Effector memory CD4-positive, alpha-beta T cell (primary cell): ENCODE results near the gene MMP1.

Experiments
- DNase-seq, 3 donors: peaks; one replicate each; pipeline ENCODE4 v3.0.0-alpha.2; 2020
- H3K27ac ChIP-seq: 2 replicates; pipeline ENCODE4 v1.7.0; 2013; ENCODE audit warnings: mild to moderate bottlenecking, low read length, moderate library complexity; ENCODE audit not compliant: insufficient read depth, poor library complexity, severe bottlenecking
- H3K27me3 ChIP-seq: replicated peaks from 2 replicates; pipeline ENCODE4 v1.7.0; 2013; ENCODE audit warnings: mild to moderate bottlenecking, low read length; ENCODE audit not compliant: insufficient read depth, control insufficient read depth, poor library complexity, severe bottlenecking
- H3K36me3 ChIP-seq: 2 replicates; pipeline ENCODE4 v1.7.0; 2013; ENCODE audit warnings: mild to moderate bottlenecking, low read length, moderate library complexity; ENCODE audit not compliant: control insufficient read depth, insufficient read depth
- H3K4me1 ChIP-seq: 2 replicates; pipeline ENCODE4 v1.7.0; 2013; ENCODE audit warnings: low read length, mild to moderate bottlenecking; ENCODE audit not compliant: control insufficient read depth, insufficient read depth, poor library complexity, severe bottlenecking
- H3K4me3 ChIP-seq: 2 replicates; pipeline ENCODE4 v1.7.0; 2013; ENCODE audit warnings: low read length, low read depth, mild to moderate bottlenecking; ENCODE audit not compliant: insufficient read depth, poor library complexity, severe bottlenecking
- H3K9me3 ChIP-seq: 2 replicates; pipeline ENCODE4 v1.7.0; 2013; ENCODE audit warnings: mild to moderate bottlenecking, low read length, moderate library complexity; ENCODE audit not compliant: control insufficient read depth
- total RNA-seq, 3 donors: gene quantifications; one replicate each; lab custom pipeline; 2026; lab: John Stamatoyannopoulos, UW

MMP1 gene
- total RNA-seq = 0 reads per million in 3 donors

DNA sequence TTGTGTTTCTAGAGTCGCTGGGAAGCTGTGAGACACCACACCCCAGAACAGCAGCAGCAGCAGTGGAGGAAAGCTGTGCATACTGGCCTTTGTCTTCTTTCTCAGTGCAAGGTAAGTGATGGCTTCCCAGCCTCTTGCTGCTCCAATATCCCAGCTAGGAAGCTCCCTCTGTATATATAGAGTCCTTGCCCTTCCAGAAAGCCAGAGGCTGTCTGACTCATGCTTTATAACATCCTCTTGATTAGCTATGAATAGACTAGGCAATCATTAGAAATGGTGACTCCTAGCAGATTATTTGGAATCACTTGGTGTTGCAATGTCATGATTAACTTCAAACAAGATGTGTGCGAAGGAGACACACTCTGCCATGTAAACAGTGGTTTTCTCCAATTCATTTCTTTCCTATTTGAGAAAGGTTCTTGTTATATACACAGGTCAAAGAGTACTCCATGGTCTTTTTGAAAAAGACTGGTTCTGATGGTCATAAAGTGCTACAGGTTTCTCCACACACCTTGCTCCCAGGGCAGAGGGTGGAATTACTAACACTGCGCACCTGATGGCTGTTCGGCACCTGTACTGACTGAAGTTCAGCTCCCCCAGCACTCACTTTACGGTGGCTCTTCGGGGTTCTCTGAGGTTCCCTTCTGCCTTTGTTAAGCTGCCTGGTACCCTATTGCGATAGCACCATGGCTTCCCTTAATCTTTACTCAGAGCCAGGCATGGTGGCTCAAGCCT is at the start of gene MMP1:
Gene MMP1 (minus strand): TSS at position 149 of the 735 bp plus-strand sequence. CDS start 68 bp downstream, at position 81.
- Histone ChIP-seq H3K27ac (no peak within 1 kb of the TSS), H3K4me3 (no peak within 1 kb of the TSS), H3K36me3 (no peaks in the 10 kb centered on the region), H3K9me3 (no peaks in the 10 kb centered on the region), H3K27me3 (no peaks in the 10 kb centered on the region), H3K4me1 (no peaks in the 10 kb centered on the region)
- DNase-seq = no peak

DNA sequence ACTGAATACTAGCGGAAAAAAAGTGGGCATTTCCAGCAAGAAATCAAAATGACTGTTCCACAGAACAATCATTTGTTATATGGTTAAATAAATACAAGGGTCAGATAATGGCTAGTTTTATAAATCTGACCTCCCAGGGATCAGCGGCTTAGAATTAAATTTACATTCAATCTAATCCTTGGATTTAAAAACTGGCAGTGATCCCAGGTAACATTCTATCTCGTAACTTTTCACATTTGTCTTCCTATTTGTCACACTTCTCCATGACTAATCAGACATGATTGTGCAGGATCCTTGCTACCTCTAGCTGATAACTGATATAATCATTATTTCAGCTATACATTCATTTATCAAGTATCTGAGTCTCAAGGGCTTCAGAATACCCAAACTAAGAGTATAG is 48.3 kb upstream of the MMP1 start:
- no peak for DNase-seq
- no peaks in the 10 kb centered on the region for H3K4me1 ChIP-seq
- no peaks in the 10 kb centered on the region for H3K9me3 ChIP-seq
- no peaks in the 10 kb centered on the region for H3K27me3 ChIP-seq
- H3K27ac ChIP-seq = no peak overlapping the region
- H3K4me3 ChIP-seq = no peak overlapping the region
- no peaks in the 10 kb centered on the region for H3K36me3 ChIP-seq

DNA sequence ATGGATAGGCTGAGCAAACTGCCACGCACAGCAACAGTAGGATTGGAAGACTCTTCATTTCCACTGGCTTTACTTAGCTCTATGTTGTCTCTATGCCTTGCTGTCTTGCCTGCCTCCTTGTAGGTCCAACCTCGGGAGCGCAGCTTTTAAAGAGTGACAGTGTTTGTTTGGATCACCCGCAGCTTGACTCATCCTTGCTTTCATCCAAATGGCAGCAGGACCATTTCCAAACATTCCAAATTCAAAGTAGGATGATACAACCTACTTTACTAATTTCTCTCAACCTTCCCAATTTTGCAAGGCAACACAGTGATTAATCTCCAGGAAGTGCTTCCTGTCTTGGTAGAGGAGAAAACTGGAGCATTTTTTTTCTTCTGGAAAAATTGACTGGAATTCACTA is 45.5 kb upstream of the MMP1 start, which contains the start of gene MMP3:
Gene MMP3 (minus strand): TSS at position 121 of the 400 bp plus-strand sequence. CDS start 63 bp downstream, at position 58.
- no peaks in the 10 kb centered on the region for H3K9me3 ChIP-seq
- H3K36me3 ChIP-seq = no peaks in the 10 kb centered on the region
- DNase-seq = no peak
- no peak within 1 kb of the TSS for H3K4me3 ChIP-seq
- no peak within 1 kb of the TSS for H3K27ac ChIP-seq
- H3K4me1 ChIP-seq = no peaks in the 10 kb centered on the region
- no peaks in the 10 kb centered on the region for H3K27me3 ChIP-seq

DNA sequence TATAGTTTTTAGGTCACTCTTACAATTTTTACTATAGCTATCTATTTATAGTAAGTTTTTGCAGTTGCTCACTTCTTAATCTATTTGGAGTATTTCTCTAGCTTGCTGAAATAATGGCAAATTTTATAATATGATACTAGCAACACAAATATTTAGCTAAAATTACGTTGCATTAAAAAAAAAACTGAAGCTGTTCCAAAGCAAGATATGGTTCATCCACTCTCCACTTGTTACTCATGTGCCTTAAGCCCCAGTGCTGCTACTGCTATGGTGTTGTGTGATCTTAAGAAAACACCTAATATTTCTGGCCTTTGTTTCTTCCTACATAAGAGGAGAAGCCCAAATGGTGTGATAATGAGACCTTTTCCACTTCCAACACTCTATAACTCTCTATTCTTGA is 45.0 kb upstream of the MMP1 start:
- Histone ChIP-seq H3K4me3 (no peak overlapping the region), H3K27ac (no peak overlapping the region), H3K4me1 (no peaks in the 10 kb centered on the region), H3K27me3 (no peaks in the 10 kb centered on the region), H3K36me3 (no peaks in the 10 kb centered on the region), H3K9me3 (no peaks in the 10 kb centered on the region)
- no peak for DNase-seq

DNA sequence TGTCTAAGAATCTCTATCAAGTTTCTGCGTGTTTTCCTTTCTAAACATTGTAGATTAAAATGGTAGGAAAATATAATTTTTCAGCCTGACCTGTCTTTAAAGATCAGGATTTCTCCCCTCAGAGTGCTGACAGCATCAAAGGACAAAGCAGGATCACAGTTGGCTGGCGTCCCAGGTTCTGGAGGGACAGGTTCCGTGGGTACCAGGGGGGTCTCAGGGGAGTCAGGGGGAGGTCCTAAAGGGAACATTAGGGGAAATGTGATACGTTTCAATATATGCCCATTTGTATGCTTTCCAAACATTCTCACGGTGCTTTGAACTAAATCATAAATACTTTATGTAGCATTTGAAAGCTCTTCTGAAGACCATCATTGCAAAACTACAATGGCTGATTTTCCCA is 42.1 kb upstream of the MMP1 start:
- Histone ChIP-seq H3K9me3 (no peaks in the 10 kb centered on the region), H3K4me3 (no peak overlapping the region), H3K27ac (no peak overlapping the region), H3K4me1 (no peaks in the 10 kb centered on the region), H3K36me3 (no peaks in the 10 kb centered on the region), H3K27me3 (no peaks in the 10 kb centered on the region)
- DNase-seq = no peak

DNA sequence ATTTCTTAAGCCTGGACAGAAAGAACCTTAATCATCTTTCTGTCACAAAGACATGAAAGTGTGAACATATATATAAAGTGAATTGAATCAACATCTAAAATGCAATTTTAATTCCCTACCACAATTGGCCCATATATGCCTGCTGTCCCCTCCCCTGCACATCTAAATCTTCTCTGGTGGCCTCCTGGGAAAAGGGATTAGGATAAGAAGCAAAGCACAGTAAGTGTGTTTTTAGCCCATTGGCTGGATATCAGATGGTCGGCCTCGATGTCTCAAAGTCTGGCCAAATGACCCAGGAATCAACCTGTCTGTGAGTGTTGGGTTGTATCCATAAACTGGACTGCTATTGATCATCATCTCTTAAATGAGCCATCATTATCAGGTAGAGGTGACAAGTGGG is 39.7 kb upstream of the MMP1 start:
- Histone ChIP-seq H3K9me3 (no peaks in the 10 kb centered on the region), H3K4me1 (no peaks in the 10 kb centered on the region), H3K4me3 (no peak overlapping the region), H3K27me3 (no peaks in the 10 kb centered on the region), H3K36me3 (no peaks in the 10 kb centered on the region), H3K27ac (no peak overlapping the region)
- DNase-seq = no peak

DNA sequence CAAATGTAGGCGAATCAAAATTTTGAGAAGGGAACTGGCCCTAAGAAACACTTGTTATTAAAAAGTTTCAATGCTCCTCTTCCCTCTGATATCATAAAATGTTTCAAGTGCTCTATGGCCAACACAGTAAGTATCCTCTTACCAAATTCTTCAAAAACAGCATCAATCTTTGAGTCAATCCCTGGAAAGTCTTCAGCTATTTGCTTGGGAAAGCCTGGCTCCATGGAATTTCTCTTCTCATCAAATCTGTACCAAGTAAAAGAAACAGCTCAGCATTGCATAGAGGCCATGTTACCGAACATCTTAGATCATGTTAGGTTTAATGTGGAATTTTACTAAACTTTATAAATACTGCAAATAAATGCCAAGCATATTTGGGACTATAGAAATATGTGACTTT is 39.2 kb upstream of the MMP1 start:
- Histone ChIP-seq H3K9me3 (no peaks in the 10 kb centered on the region), H3K27me3 (no peaks in the 10 kb centered on the region), H3K4me1 (no peaks in the 10 kb centered on the region), H3K4me3 (no peak overlapping the region), H3K27ac (no peak overlapping the region), H3K36me3 (no peaks in the 10 kb centered on the region)
- DNase-seq = no peak

DNA sequence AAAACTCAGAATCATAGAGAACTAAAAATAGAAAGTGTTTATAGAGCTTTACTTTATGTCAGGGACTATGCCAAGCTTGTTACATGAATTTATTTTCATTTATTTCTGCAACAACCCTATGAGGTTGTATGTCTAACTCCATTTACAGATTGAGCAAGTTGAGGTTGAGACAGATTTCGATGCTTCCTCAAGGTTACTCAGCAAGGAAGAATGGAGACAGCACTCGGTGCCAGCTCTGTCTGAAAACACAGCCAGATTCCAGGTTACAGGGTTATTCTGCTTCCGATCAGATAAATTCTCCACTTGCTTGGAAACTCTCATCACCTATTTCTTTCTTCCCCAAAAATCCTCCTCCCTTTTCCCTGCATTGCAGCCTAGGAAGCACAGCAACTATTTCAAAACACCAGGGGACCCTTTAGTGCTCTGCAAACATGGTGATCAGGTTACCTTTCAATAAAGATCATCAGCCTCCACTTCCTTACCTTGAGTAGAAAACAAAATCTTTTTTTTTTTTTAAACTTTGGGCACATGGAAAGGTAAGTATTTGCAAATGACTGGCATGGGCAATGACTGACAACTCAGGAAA is 38.4 kb upstream of the MMP1 start:
- DNase-seq = no peak
- Histone ChIP-seq H3K27me3 (no peaks in the 10 kb centered on the region), H3K4me3 (no peak overlapping the region), H3K36me3 (no peaks in the 10 kb centered on the region), H3K27ac (no peak overlapping the region), H3K4me1 (no peaks in the 10 kb centered on the region), H3K9me3 (no peaks in the 10 kb centered on the region)

DNA sequence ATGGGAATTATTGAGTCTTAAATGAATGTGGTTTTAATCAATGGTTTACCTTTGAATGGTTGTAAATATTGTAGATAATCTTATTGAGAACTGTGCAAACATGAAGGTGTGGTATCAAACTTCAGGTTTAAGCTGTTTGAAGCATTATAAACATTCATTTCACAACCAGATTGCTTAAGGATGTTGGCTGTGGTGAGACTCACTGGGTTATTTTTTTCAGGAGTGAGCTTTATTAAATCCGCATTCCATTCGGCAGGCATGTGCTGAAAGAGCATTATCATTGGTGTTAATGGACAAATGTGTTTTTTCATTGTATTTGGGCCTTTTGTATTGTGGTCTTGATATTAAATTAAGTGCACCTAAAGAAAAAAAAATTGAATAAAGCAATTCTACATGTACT is 35.8 kb upstream of the MMP1 start:
- Histone ChIP-seq H3K36me3 (no peaks in the 10 kb centered on the region), H3K27ac (no peak overlapping the region)
- no peak for DNase-seq

DNA sequence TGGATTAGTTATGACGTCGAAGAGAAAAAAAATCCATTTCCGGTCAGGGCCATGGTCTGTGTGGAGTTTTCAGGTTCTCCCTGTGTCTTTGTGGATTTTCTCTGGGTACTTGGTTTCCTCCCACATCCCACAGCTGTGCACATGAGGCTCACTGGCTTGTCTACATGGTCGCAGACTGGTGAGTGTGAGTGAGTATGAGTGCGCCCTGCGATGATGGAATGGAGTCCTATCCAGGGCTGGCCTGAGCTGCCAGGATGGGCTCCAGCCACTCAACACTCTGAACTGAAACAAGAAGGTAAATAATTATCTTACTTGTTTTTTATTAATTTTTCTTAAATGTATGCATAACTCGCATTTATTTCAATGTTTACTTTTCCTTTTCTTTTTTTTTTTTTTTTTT is 34.7 kb upstream of the MMP1 start:
- no peaks in the 10 kb centered on the region for H3K36me3 ChIP-seq
- no peaks in the 10 kb centered on the region for H3K9me3 ChIP-seq
- H3K27me3 ChIP-seq = no peaks in the 10 kb centered on the region
- no peak for DNase-seq
- H3K4me3 ChIP-seq = no peak overlapping the region
- no peaks in the 10 kb centered on the region for H3K4me1 ChIP-seq
- H3K27ac ChIP-seq = no peak overlapping the region

More for the DNA sequence above, 35.8 kb upstream of the MMP1 start:
- H3K9me3 ChIP-seq = no peaks in the 10 kb centered on the region
- no peak overlapping the region for H3K4me3 ChIP-seq
- no peaks in the 10 kb centered on the region for H3K27me3 ChIP-seq
- no peaks in the 10 kb centered on the region for H3K4me1 ChIP-seq
